ENCODE measurements around the gene ALOX5.

DNA sequence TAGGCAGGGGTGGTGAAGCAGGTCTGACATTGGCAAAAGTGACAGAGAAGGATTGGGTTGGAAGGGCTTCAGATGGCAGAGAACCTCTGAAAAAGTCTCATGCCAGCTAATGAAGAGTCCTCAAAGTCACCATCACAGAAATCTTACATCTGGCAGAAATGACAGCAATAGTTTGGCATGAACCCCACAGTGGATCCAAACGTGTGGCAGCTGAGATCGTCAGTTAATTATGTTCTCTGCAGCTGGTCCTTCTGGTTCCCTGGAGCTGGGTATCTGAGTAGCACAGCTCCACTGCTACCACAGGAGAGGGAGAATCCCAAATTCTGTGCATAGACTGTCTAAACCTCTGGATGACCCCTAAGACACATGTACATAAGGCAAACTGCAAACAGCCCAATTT lies 73.4 kb downstream of the ALOX5 start:
- TF ChIP-seq, protein P1, sequence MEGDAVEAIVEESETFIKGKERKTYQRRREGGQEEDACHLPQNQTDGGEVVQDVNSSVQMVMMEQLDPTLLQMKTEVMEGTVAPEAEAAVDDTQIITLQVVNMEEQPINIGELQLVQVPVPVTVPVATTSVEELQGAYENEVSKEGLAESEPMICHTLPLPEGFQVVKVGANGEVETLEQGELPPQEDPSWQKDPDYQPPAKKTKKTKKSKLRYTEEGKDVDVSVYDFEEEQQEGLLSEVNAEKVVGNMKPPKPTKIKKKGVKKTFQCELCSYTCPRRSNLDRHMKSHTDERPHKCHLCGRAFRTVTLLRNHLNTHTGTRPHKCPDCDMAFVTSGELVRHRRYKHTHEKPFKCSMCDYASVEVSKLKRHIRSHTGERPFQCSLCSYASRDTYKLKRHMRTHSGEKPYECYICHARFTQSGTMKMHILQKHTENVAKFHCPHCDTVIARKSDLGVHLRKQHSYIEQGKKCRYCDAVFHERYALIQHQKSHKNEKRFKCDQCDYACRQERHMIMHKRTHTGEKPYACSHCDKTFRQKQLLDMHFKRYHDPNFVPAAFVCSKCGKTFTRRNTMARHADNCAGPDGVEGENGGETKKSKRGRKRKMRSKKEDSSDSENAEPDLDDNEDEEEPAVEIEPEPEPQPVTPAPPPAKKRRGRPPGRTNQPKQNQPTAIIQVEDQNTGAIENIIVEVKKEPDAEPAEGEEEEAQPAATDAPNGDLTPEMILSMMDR (IDR thresholded peaks at IDR 0.05), result no peak
- no peak for TF ChIP-seq POLR2A (IDR thresholded peaks at IDR 0.05; ENCODE audit: low read depth)
- TF ChIP-seq EP300 (IDR thresholded peaks at IDR 0.05), result no peak
